GM23338 (cell line): ENCODE data around the gene SARS1. TPM values are rescaled to one million over a fixed set of nuclear protein-coding genes. Genes with fewer than 3 reads are reported as not detected.

Experiments
- ATAC-seq: fragments of 200-7000 bp; cut with Tn5 transposase; 3 replicates; pipeline ENCODE4 v1.9.1; 2020
- DNase-seq: peaks from one replicate; pipeline ENCODE4 v3.0.0-alpha.2; 2015; ENCODE audit warnings: low spot score
- H2AFZ ChIP-seq: fragments of 200-600 bp; sonication (generic); 2 replicates; pipeline ENCODE4 v1.8.0; 2016; ENCODE audit warnings: antibody characterized with exemption, mild to moderate bottlenecking, moderate library complexity
- H3F3A ChIP-seq: fragments of 200-600 bp; sonication (generic); replicated peaks from 2 replicates; pipeline ENCODE4 v1.8.0; 2017; ENCODE audit warnings: antibody characterized with exemption, mixed run types, low read depth
- H3K27ac ChIP-seq: fragments of 200-600 bp; sonication (generic); 2 replicates; pipeline ENCODE4 v1.6.1; 2016; ENCODE audit warnings: low read depth
- H3K27me3 ChIP-seq: fragments of 200-600 bp; sonication (generic); 2 replicates; pipeline ENCODE4 v1.8.0; 2016; ENCODE audit warnings: mild to moderate bottlenecking, mixed run types, moderate library complexity; ENCODE audit not compliant: insufficient read depth
- H3K36me3 ChIP-seq: fragments of 200-600 bp; sonication (generic); 2 replicates; pipeline ENCODE4 v1.8.0; 2016; ENCODE audit warnings: mild to moderate bottlenecking; ENCODE audit not compliant: insufficient read depth
- H3K4me1 ChIP-seq: fragments of 200-600 bp; sonication (generic); 2 replicates; pipeline ENCODE4 v1.8.0; 2016; ENCODE audit warnings: mild to moderate bottlenecking, moderate library complexity; ENCODE audit not compliant: insufficient read depth
- H3K4me2 ChIP-seq: fragments of 200-600 bp; sonication (generic); 2 replicates; pipeline ENCODE4 v1.7.1; 2017; ENCODE audit warnings: mixed run types
- H3K4me3 ChIP-seq: fragments of 200-600 bp; sonication (generic); 2 replicates; pipeline ENCODE4 v1.6.1; 2016; ENCODE audit warnings: mixed run types
- H3K79me2 ChIP-seq: fragments of 200-600 bp; sonication (generic); replicated peaks from 2 replicates; pipeline ENCODE4 v1.8.0; 2017; ENCODE audit warnings: mild to moderate bottlenecking; ENCODE audit not compliant: insufficient read depth
- H3K9me2 ChIP-seq: fragments of 200-600 bp; sonication (generic); 2 replicates; pipeline ENCODE4 v1.8.0; 2017; ENCODE audit not compliant: insufficient read depth
- H4K20me1 ChIP-seq: fragments of 200-600 bp; sonication (generic); replicated peaks from 2 replicates; pipeline ENCODE4 v1.8.0; 2017; ENCODE audit warnings: mild to moderate bottlenecking; ENCODE audit not compliant: insufficient read depth
- H3K27ac Mint-ChIP-seq: 2 replicates; pipeline ENCODE4 v1.8.0; 2020; ENCODE audit warnings: inconsistent platforms, mild to moderate bottlenecking, moderate library complexity, mixed read lengths
- H3K27me3 Mint-ChIP-seq: 3 replicates; pipeline ENCODE4 v1.8.0; 2022; ENCODE audit warnings: low read depth, mild to moderate bottlenecking, moderate library complexity, mixed read lengths, inconsistent platforms; ENCODE audit not compliant: insufficient read depth, poor library complexity
- H3K36me3 Mint-ChIP-seq: 3 replicates; pipeline ENCODE4 v1.8.0; 2021; ENCODE audit warnings: low read depth, mild to moderate bottlenecking, inconsistent platforms, moderate library complexity, mixed read lengths
- H3K4me1 Mint-ChIP-seq: 3 replicates; pipeline ENCODE4 v1.8.0; 2020; ENCODE audit warnings: mild to moderate bottlenecking, inconsistent platforms, mixed read lengths
- H3K4me3 Mint-ChIP-seq: 3 replicates; pipeline ENCODE4 v1.8.0; 2021; ENCODE audit warnings: moderate library complexity, mild to moderate bottlenecking, inconsistent platforms, mixed read lengths
- H3K9me3 Mint-ChIP-seq: 3 replicates; pipeline ENCODE4 v1.8.0; 2020; ENCODE audit warnings: moderate library complexity, mild to moderate bottlenecking, inconsistent platforms, mixed read lengths
- CREB1 ChIP-seq: fragments of 250-450 bp; sonication (Bioruptor Pico); IDR thresholded peaks from 2 replicates; pipeline ENCODE4 v1.5.0; 2020; ENCODE audit warnings: low read depth, mild to moderate bottlenecking, moderate library complexity
- EZH2 ChIP-seq: fragments of 200-600 bp; sonication (generic); IDR thresholded peaks from one replicate; pipeline ENCODE4 v1.8.0; 2017; ENCODE audit warnings: antibody characterized with exemption, mild to moderate bottlenecking, low read depth; ENCODE audit not compliant: unreplicated experiment
- JUNB ChIP-seq: IDR thresholded peaks from one replicate; pipeline ENCODE4 v1.6.1; 2016; ENCODE audit warnings: antibody characterized with exemption; ENCODE audit not compliant: unreplicated experiment
- POLR2AphosphoS5 ChIP-seq: IDR thresholded peaks from 2 replicates; pipeline ENCODE4 v1.6.1; 2016; ENCODE audit warnings: antibody characterized with exemption, low read depth
- STAT1 ChIP-seq: IDR thresholded peaks from one replicate; pipeline ENCODE4 v1.6.1; 2016; ENCODE audit warnings: antibody characterized with exemption; ENCODE audit not compliant: unreplicated experiment
- ZNF114 ChIP-seq: fragments of 250-450 bp; sonication (Bioruptor Pico); IDR thresholded peaks from 2 replicates; pipeline ENCODE4 v1.5.0; 2020; ENCODE audit warnings: mild to moderate bottlenecking, moderate library complexity
- ZNF331 ChIP-seq: fragments of 250-450 bp; sonication (Bioruptor Pico); IDR thresholded peaks from 2 replicates; pipeline ENCODE4 v1.5.0; 2020; ENCODE audit warnings: low read depth, mild to moderate bottlenecking, moderate library complexity
- polyA plus RNA-seq: library from polyadenylated mRNA; unstranded; fragments of >200 nt; fragmentation: Nextera tagmentation; extraction: Ambion mirVana; gene quantifications from 2 replicates; pipeline ENCODE4 v1.2.1, GENCODE V29; 2016
- total RNA-seq: library from RNA; depleted of rRNA; stranded (reverse); fragments of >200 nt; shearing (Covaris generic); gene quantifications from 2 replicates; pipeline ENCODE4 v1.2.3, GENCODE V29; 2014
- TF ChIP-seq, protein P1 (sequence below), 2 experiments: fragments of 200-600 bp in 1 of 2; sonication (generic) in 1 of 2; conservative IDR thresholded peaks; 2 replicates each; pipeline versions ENCODE4 v1.5.1 to v1.6.1; 2016 to 2017; ENCODE audit warnings: antibody characterized with exemption in 2 of 2, low read depth in 2 of 2, mild to moderate bottlenecking in 2 of 2, moderate library complexity in 1 of 2
- TF ChIP-seq, protein P2 (sequence below): IDR thresholded peaks from one replicate; pipeline ENCODE4 v1.6.1; 2018; ENCODE audit warnings: antibody characterized with exemption; ENCODE audit not compliant: unreplicated experiment
- TF ChIP-seq, protein P3 (sequence below): IDR thresholded peaks from 2 replicates; pipeline ENCODE4 v1.6.1; 2016; ENCODE audit warnings: antibody characterized with exemption

The SARS1 gene
- total and polyA plus RNA-seq, 2 experiments from 2014 or later, result 141 to 166 TPM

DNA sequence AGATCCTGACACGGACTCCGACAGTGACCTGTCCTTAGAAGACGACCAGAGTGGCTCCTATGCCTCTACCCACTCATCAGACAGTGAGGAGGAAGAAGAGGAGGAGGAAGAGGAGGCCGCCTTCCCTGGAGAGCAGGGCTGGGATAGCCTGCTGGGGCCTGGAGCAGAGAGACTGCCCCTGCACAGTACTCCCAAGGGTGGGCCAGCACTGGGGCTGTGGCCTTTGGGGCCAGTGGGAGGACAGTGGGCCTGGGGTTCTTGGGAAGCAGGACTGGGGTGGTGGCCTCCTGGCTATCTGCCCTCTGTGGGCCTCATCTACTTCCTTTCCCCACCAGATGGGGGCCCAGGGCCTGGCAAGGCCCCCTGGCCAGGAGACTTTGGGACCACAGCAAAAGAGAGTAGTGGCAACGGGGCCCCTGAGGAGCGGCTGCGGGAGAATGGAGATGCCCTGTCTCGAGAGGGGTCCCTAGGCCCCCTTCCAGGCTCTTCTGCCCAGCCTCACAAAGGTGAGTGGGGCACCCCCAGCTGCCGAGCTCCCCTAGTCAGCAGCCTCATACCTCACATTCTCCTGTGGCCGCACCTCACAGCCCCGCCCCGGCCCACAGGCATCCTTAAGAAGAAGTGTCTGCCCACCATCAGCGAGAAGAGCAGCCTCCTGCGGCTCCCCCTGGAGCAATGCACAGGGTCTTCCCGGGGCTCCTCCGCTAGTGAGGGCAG lies 59.3 kb downstream of the SARS1 start:
- Histone ChIP-seq H3K9me2 (no peaks in the 10 kb centered on the region), H4K20me1 (no peaks in the 10 kb centered on the region), H3F3A (peaks cover 9% of the 10 kb centered on the region; the same call in 1 of the 2 replicates), H2AFZ (no peak overlapping the region), H3K79me2 (no peaks in the 10 kb centered on the region), H3K27me3 (no peaks in the 10 kb centered on the region), H3K36me3 (no peaks in the 10 kb centered on the region), H3K4me3 (no peak overlapping the region), H3K4me2 (no peak overlapping the region), H3K4me1 (peaks cover 16% of the 10 kb centered on the region), H3K27ac (no peak overlapping the region)
- TF ChIP-seq CREB1 (CRISPR knock-in tag), result no peak
- Mint-ChIP-seq H3K9me3 (no peaks in the 10 kb centered on the region; the same call in 2 of the 3 replicates), H3K36me3 (peaks cover 22% of the 10 kb centered on the region), H3K27me3 (peaks cover 14% of the 10 kb centered on the region), H3K27ac (no peak overlapping the region), H3K4me1 (peaks cover 26% of the 10 kb centered on the region), H3K4me3 (no peak overlapping the region)
- ATAC-seq (no peak), DNase-seq (no peak)

DNA sequence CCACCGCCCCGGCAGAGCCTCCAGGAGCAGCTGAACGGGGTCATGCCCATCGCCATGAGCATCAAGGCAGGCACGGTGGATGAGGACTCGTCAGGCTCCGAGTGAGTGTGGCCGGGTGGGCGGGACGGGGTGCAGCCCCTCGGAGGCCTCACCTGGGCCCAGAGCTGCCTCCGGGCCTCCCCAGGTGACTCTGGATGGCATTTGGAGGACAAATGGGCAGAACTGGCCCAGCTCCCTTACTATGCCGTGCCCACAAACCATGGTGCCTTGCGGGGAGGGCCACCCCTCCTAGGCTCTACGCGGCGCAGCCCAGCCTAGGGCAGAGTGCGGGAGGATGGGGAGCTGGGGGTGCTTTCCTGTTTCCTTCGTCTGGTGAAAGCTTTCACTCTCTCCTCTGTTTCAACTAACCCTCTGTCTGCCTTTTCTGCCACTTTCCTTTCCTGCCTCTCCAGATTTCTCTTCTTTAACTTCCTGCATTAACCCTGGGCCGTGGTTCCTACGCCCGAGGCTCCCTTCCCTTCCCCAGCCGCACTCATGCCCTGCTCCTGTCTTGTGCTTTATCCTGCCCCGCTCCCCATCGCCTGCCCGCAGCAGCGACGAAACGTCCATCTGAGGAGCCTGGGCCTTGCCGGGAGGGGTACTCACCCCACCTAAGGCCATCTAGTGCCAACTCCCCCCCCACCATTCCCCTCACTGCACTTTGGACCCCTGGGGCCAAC lies 60.0 kb downstream of the SARS1 start:
- Histone ChIP-seq H3K79me2 (no peaks in the 10 kb centered on the region), H2AFZ (no peak overlapping the region), H3K36me3 (no peaks in the 10 kb centered on the region), H3K27ac (peak overlapping the region; percentile 72; the same call in 1 of the 2 replicates), H3K9me2 (no peaks in the 10 kb centered on the region), H3F3A (peaks cover 16% of the 10 kb centered on the region), H3K4me3 (no peak overlapping the region), H4K20me1 (no peaks in the 10 kb centered on the region), H3K4me1 (peaks cover 16% of the 10 kb centered on the region), H3K27me3 (no peaks in the 10 kb centered on the region), H3K4me2 (0 out of 2 replicates have a peak overlapping the region, but pooled peaks have one; percentile 32)
- Mint-ChIP-seq H3K27ac (no peak overlapping the region; the same call in 1 of the 2 replicates), H3K4me3 (no peak overlapping the region), H3K4me1 (peaks cover 26% of the 10 kb centered on the region), H3K9me3 (no peaks in the 10 kb centered on the region; the same call in 2 of the 3 replicates), H3K27me3 (peaks cover 14% of the 10 kb centered on the region), H3K36me3 (peaks cover 27% of the 10 kb centered on the region)
- DNase-seq (no peak), ATAC-seq (peak; percentile 11)
- TF ChIP-seq, protein P1, sequence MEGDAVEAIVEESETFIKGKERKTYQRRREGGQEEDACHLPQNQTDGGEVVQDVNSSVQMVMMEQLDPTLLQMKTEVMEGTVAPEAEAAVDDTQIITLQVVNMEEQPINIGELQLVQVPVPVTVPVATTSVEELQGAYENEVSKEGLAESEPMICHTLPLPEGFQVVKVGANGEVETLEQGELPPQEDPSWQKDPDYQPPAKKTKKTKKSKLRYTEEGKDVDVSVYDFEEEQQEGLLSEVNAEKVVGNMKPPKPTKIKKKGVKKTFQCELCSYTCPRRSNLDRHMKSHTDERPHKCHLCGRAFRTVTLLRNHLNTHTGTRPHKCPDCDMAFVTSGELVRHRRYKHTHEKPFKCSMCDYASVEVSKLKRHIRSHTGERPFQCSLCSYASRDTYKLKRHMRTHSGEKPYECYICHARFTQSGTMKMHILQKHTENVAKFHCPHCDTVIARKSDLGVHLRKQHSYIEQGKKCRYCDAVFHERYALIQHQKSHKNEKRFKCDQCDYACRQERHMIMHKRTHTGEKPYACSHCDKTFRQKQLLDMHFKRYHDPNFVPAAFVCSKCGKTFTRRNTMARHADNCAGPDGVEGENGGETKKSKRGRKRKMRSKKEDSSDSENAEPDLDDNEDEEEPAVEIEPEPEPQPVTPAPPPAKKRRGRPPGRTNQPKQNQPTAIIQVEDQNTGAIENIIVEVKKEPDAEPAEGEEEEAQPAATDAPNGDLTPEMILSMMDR (conservative IDR thresholded peaks at IDR 0.05; ENCODE audit: low read depth in 2 of 2), result no peak
- TF ChIP-seq ZNF331 (no peak), JUNB (no peak), POLR2AphosphoS5 (no peak), CREB1 (CRISPR knock-in tag) (no peak), STAT1 (no peak), ZNF114 (CRISPR knock-in tag) (no peak), EZH2 (no peak)
- TF ChIP-seq, protein P2, sequence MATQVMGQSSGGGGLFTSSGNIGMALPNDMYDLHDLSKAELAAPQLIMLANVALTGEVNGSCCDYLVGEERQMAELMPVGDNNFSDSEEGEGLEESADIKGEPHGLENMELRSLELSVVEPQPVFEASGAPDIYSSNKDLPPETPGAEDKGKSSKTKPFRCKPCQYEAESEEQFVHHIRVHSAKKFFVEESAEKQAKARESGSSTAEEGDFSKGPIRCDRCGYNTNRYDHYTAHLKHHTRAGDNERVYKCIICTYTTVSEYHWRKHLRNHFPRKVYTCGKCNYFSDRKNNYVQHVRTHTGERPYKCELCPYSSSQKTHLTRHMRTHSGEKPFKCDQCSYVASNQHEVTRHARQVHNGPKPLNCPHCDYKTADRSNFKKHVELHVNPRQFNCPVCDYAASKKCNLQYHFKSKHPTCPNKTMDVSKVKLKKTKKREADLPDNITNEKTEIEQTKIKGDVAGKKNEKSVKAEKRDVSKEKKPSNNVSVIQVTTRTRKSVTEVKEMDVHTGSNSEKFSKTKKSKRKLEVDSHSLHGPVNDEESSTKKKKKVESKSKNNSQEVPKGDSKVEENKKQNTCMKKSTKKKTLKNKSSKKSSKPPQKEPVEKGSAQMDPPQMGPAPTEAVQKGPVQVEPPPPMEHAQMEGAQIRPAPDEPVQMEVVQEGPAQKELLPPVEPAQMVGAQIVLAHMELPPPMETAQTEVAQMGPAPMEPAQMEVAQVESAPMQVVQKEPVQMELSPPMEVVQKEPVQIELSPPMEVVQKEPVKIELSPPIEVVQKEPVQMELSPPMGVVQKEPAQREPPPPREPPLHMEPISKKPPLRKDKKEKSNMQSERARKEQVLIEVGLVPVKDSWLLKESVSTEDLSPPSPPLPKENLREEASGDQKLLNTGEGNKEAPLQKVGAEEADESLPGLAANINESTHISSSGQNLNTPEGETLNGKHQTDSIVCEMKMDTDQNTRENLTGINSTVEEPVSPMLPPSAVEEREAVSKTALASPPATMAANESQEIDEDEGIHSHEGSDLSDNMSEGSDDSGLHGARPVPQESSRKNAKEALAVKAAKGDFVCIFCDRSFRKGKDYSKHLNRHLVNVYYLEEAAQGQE, result no peak
- TF ChIP-seq, protein P3, sequence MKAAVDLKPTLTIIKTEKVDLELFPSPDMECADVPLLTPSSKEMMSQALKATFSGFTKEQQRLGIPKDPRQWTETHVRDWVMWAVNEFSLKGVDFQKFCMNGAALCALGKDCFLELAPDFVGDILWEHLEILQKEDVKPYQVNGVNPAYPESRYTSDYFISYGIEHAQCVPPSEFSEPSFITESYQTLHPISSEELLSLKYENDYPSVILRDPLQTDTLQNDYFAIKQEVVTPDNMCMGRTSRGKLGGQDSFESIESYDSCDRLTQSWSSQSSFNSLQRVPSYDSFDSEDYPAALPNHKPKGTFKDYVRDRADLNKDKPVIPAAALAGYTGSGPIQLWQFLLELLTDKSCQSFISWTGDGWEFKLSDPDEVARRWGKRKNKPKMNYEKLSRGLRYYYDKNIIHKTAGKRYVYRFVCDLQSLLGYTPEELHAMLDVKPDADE, result no peak
